ENCODE measurements around the gene NDUFAB1.
A peak's percentile ranks its signal among the peaks of the same experiment; 100 is the strongest.
"Not testable (repeated sequence)": the region's sequence is repeated elsewhere in the genome, so short reads cannot be mapped to it uniquely, and the experiment has no call there.

The NDUFAB1 gene

GRCh38 chr16:23583271-23583670 lies 12.8 kb downstream of the NDUFAB1 start:
- DNase-seq = not testable (repeated sequence)

- no peak for DNase-seq
Measured at GRCh38 chr16:23581764-23582163, 14.4 kb downstream of the NDUFAB1 start.

GRCh38 chr16:23580391-23580790 lies 15.7 kb downstream of the NDUFAB1 start:
- DNase-seq = no peak

- no peak for DNase-seq
Measured at GRCh38 chr16:23579371-23579770, 16.7 kb downstream of the NDUFAB1 start.

- DNase-seq = no peak
Measured at GRCh38 chr16:23578101-23578830, 17.9 kb downstream of the NDUFAB1 start.

- no peak for DNase-seq
Measured at GRCh38 chr16:23577493-23577892, 18.6 kb downstream of the NDUFAB1 start.

GRCh38 chr16:23575834-23576233 lies 20.3 kb downstream of the NDUFAB1 start:
- no peak for DNase-seq

- no peak for DNase-seq
Measured at GRCh38 chr16:23573817-23574216, 22.3 kb downstream of the NDUFAB1 start.

- DNase-seq = no peak
Measured at GRCh38 chr16:23572394-23572793, 23.7 kb downstream of the NDUFAB1 start.

- DNase-seq = no peak
Measured at GRCh38 chr16:23571895-23572294, 24.2 kb downstream of the NDUFAB1 start.

- DNase-seq = no peak
Measured at GRCh38 chr16:23570992-23571632, 25.0 kb downstream of the NDUFAB1 start.

- no peak for DNase-seq
Measured at GRCh38 chr16:23567602-23568001, 28.5 kb downstream of the NDUFAB1 start.

- no peak for DNase-seq
Measured at GRCh38 chr16:23566724-23567123, 29.4 kb downstream of the NDUFAB1 start.

GRCh38 chr16:23564575-23565363 lies 31.3 kb downstream of the NDUFAB1 start:
- no peak for DNase-seq

GRCh38 chr16:23563186-23563585 lies 32.9 kb downstream of the NDUFAB1 start:
- no peak for DNase-seq

GRCh38 chr16:23562505-23562904 lies 33.6 kb downstream of the NDUFAB1 start:
- no peak for DNase-seq

- no peak for DNase-seq
Measured at GRCh38 chr16:23561586-23561985, 34.5 kb downstream of the NDUFAB1 start.

- no peak for DNase-seq
Measured at GRCh38 chr16:23557779-23558702, 38.1 kb downstream of the NDUFAB1 start.

GRCh38 chr16:23556881-23557778 lies 39.0 kb downstream of the NDUFAB1 start, which contains the start of the genes EARS2 and UBFD1:
EARS2 (minus strand) TSS chr16:23557350; CDS start chr16:23557343, 7 bp downstream.
UBFD1 (plus strand) TSS chr16:23557727; CDS start chr16:23557743, 16 bp downstream.
- peak; percentile 99 for DNase-seq

GRCh38 chr16:23554536-23554935 lies 41.6 kb downstream of the NDUFAB1 start:
- DNase-seq = no peak

- no peak for DNase-seq
Measured at GRCh38 chr16:23552161-23552560, 44.0 kb downstream of the NDUFAB1 start.

Data from NCI-H526 treated with DMSO at 0.1 percent for 48 hours (cell line).